Measurements from ENCODE around the gene TTC29. TPM values are rescaled to one million over a fixed set of nuclear protein-coding genes. Genes with fewer than 3 reads are reported as not detected.
A peak's percentile ranks its signal among the peaks of the same experiment; 100 is the strongest.

The TTC29 gene, protein sequence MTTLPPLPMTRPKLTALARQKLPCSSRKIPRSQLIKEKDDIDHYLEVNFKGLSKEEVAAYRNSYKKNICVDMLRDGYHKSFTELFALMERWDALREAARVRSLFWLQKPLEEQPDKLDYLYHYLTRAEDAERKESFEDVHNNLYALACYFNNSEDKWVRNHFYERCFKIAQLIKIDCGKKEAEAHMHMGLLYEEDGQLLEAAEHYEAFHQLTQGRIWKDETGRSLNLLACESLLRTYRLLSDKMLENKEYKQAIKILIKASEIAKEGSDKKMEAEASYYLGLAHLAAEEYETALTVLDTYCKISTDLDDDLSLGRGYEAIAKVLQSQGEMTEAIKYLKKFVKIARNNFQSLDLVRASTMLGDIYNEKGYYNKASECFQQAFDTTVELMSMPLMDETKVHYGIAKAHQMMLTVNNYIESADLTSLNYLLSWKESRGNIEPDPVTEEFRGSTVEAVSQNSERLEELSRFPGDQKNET
- 0.09 TPM for total RNA-seq
- under 1 TPM in 3 of 8 donors, not detected in 5; 0.19 to 0.21 (median 0.19) TPM for polyA plus RNA-seq (ENCODE audit: insufficient read depth in 1 of 8, insufficient read length in 8 of 8, low replicate concordance in 1 of 8)
- long read RNA-seq, donor 1 = 0 reads
- long read RNA-seq, donor 2 = 0 reads
- long read RNA-seq, donor 3 = 0 reads
- long read RNA-seq, donor 4 = 0 reads
- long read RNA-seq, donor 5 = 0 reads
- long read RNA-seq, donor 6 = 0 reads
- long read RNA-seq, donor 7 = 0 reads
- long read RNA-seq, donor 8 = 0 reads
- long read RNA-seq, donor 9 = 0 reads
- long read RNA-seq, donor 10 = 0 reads
- long read RNA-seq, donor 11 = 0 reads

GRCh38 chr4:146945556-146946374, at the start of gene TTC29:
Gene TTC29, minus strand, starts transcription at chr4:146945864. Its CDS starts 5,969 bp downstream, at chr4:146939895.
- Histone ChIP-seq H3K36me3 (ENCODE audit: control insufficient read depth, insufficient read depth, low read length) (no peaks in the 10 kb centered on the region), H3K9me3 (replicated peaks; ENCODE audit: control insufficient read depth, low read depth, low read length) (no peaks in the 10 kb centered on the region), H3K4me3 (ENCODE audit: low read length) (peak within 1 kb of the TSS; percentile 58), H3K27me3 (ENCODE audit: control insufficient read depth, insufficient read depth, low read length) (peaks cover 10% of the 10 kb centered on the region), H3K4me1 (ENCODE audit: control insufficient read depth, insufficient read depth, low read length) (peaks cover 7% of the 10 kb centered on the region), H3K27ac (ENCODE audit: low read length) (no peak within 1 kb of the TSS)
- peak; percentile 95 for DNase-seq
- WGBS (ENCODE audit: insufficient coverage) = under 1% methylated on average over 38 of the region's 39 CpGs

DNA sequence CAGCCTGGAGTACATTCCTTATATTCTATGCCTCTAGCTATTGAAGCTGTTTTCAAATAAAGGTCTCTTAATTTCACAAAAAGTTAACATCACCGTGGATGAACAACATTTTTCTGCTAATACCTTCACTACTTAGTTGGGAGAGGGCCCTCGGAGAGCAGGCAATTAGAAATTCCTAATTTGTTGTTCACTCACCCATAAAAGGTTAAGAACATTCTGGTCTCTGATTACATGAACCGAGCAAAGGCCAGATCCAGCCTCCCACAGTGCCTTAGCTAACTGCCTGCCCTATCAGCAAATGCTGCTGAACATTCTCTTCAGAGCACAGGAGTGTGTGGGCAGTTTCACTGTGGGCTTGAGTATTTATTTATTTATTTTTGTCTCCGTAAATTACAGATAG, 36.0 kb upstream of the TTC29 start:
- no peaks in the 10 kb centered on the region for H3K36me3 ChIP-seq (ENCODE audit: control insufficient read depth, insufficient read depth, low read length)
- DNase-seq = no peak
- no peak overlapping the region for H3K27ac ChIP-seq (ENCODE audit: low read length)
- H3K4me1 ChIP-seq (ENCODE audit: control insufficient read depth, insufficient read depth, low read length) = no peaks in the 10 kb centered on the region
- peaks cover 3% of the 10 kb centered on the region for H3K9me3 ChIP-seq (replicated peaks; ENCODE audit: control insufficient read depth, low read depth, low read length)
- WGBS (ENCODE audit: insufficient coverage) = no CpG with 5 or more reads among the region's 4 CpGs
- H3K27me3 ChIP-seq (ENCODE audit: control insufficient read depth, insufficient read depth, low read length) = no peaks in the 10 kb centered on the region
- no peak overlapping the region for H3K4me3 ChIP-seq (ENCODE audit: low read length)

DNA sequence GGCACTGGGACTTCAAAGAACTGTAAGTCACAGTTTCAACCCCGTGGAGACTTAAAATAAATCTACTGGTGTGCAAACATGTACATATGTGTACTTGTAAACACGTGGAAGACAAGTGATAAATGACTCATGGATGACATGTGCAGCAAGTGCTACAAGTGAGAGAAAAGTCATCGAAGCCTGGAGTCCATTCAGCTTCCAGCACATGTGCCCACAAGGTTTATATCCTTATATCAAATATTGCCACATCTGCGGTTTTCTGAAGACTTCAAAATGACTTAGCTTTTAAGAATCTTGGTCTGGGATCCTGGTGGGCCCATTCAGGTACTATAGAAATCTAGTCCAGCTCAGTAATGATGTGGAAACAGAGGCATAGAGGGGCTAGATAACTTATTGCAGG, 33.0 kb upstream of the TTC29 start:
- no CpG with 5 or more reads among the region's 4 CpGs for WGBS (ENCODE audit: insufficient coverage)

GRCh38 chr4:146976145-146976544, 30.5 kb upstream of the TTC29 start:
- WGBS (ENCODE audit: insufficient coverage) = no CpG with 5 or more reads among the region's 1 CpG
- Histone ChIP-seq H3K27ac (ENCODE audit: low read length) (no peak overlapping the region), H3K27me3 (ENCODE audit: control insufficient read depth, insufficient read depth, low read length) (no peaks in the 10 kb centered on the region), H3K4me1 (ENCODE audit: control insufficient read depth, insufficient read depth, low read length) (no peaks in the 10 kb centered on the region), H3K4me3 (ENCODE audit: low read length) (no peak overlapping the region), H3K9me3 (replicated peaks; ENCODE audit: control insufficient read depth, low read depth, low read length) (no peaks in the 10 kb centered on the region), H3K36me3 (ENCODE audit: control insufficient read depth, insufficient read depth, low read length) (no peaks in the 10 kb centered on the region)
- DNase-seq = no peak

More for the DNA sequence above, 33.0 kb upstream of the TTC29 start:
- Histone ChIP-seq H3K27me3 (ENCODE audit: control insufficient read depth, insufficient read depth, low read length) (no peaks in the 10 kb centered on the region), H3K27ac (ENCODE audit: low read length) (no peak overlapping the region), H3K36me3 (ENCODE audit: control insufficient read depth, insufficient read depth, low read length) (no peaks in the 10 kb centered on the region), H3K4me3 (ENCODE audit: low read length) (no peak overlapping the region), H3K4me1 (ENCODE audit: control insufficient read depth, insufficient read depth, low read length) (no peaks in the 10 kb centered on the region), H3K9me3 (replicated peaks; ENCODE audit: control insufficient read depth, low read depth, low read length) (no peaks in the 10 kb centered on the region)
- DNase-seq = no peak

GRCh38 chr4:146975527-146975926, 29.9 kb upstream of the TTC29 start:
- Histone ChIP-seq H3K27ac (ENCODE audit: low read length) (no peak overlapping the region), H3K4me1 (ENCODE audit: control insufficient read depth, insufficient read depth, low read length) (no peaks in the 10 kb centered on the region), H3K36me3 (ENCODE audit: control insufficient read depth, insufficient read depth, low read length) (no peaks in the 10 kb centered on the region), H3K27me3 (ENCODE audit: control insufficient read depth, insufficient read depth, low read length) (no peaks in the 10 kb centered on the region), H3K9me3 (replicated peaks; ENCODE audit: control insufficient read depth, low read depth, low read length) (no peaks in the 10 kb centered on the region), H3K4me3 (ENCODE audit: low read length) (no peak overlapping the region)
- no peak for DNase-seq
- 50% methylated on average over 1 of the region's 1 CpG for WGBS (ENCODE audit: insufficient coverage)

DNA sequence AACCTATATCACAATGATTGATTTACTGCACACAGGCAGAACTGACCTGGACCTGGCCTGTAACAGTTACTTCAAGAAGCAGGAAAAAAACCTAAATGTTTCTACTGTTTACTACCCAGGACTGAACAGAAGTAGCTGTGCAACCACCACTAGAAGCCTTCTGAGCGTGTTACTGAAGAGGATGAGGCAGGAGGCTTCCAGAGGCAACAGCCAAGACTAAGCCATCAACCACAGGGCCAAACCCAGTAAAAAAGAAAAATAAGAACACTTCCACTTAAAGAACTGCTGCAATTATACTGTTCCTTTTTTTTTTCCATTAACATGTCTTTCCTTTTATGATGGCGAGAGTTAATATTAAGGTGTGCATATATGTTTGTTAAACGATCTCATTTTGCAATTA, 29.4 kb upstream of the TTC29 start:
- H3K9me3 ChIP-seq (replicated peaks; ENCODE audit: control insufficient read depth, low read depth, low read length) = no peaks in the 10 kb centered on the region
- no peaks in the 10 kb centered on the region for H3K36me3 ChIP-seq (ENCODE audit: control insufficient read depth, insufficient read depth, low read length)
- H3K27me3 ChIP-seq (ENCODE audit: control insufficient read depth, insufficient read depth, low read length) = no peaks in the 10 kb centered on the region
- H3K27ac ChIP-seq (ENCODE audit: low read length) = no peak overlapping the region
- DNase-seq = no peak
- no peak overlapping the region for H3K4me3 ChIP-seq (ENCODE audit: low read length)
- no peaks in the 10 kb centered on the region for H3K4me1 ChIP-seq (ENCODE audit: control insufficient read depth, insufficient read depth, low read length)
- WGBS (ENCODE audit: insufficient coverage) = no CpG with 5 or more reads among the region's 3 CpGs

GRCh38 chr4:146972036-146972435, 26.4 kb upstream of the TTC29 start:
- no peak for DNase-seq
- WGBS (ENCODE audit: insufficient coverage) = no CpG with 5 or more reads among the region's 5 CpGs
- Histone ChIP-seq H3K4me1 (ENCODE audit: control insufficient read depth, insufficient read depth, low read length) (no peaks in the 10 kb centered on the region), H3K27ac (ENCODE audit: low read length) (no peak overlapping the region), H3K36me3 (ENCODE audit: control insufficient read depth, insufficient read depth, low read length) (no peaks in the 10 kb centered on the region), H3K9me3 (replicated peaks; ENCODE audit: control insufficient read depth, low read depth, low read length) (no peaks in the 10 kb centered on the region), H3K4me3 (ENCODE audit: low read length) (no peak overlapping the region), H3K27me3 (ENCODE audit: control insufficient read depth, insufficient read depth, low read length) (peaks cover 2% of the 10 kb centered on the region)

- Histone ChIP-seq H3K27me3 (ENCODE audit: control insufficient read depth, insufficient read depth, low read length) (peaks cover 2% of the 10 kb centered on the region), H3K36me3 (ENCODE audit: control insufficient read depth, insufficient read depth, low read length) (no peaks in the 10 kb centered on the region), H3K27ac (ENCODE audit: low read length) (no peak overlapping the region), H3K9me3 (replicated peaks; ENCODE audit: control insufficient read depth, low read depth, low read length) (no peaks in the 10 kb centered on the region), H3K4me3 (ENCODE audit: low read length) (no peak overlapping the region), H3K4me1 (ENCODE audit: control insufficient read depth, insufficient read depth, low read length) (no peaks in the 10 kb centered on the region)
- 100% methylated on average over 1 of the region's 1 CpG for WGBS (ENCODE audit: insufficient coverage)
- DNase-seq = no peak
These were observed 23.5 kb upstream of the TTC29 start for GRCh38 chr4:146969126-146969525.

GRCh38 chr4:146960634-146961033, 15.0 kb upstream of the TTC29 start:
- no CpG with 5 or more reads among the region's 2 CpGs for WGBS (ENCODE audit: insufficient coverage)
- Histone ChIP-seq H3K4me1 (ENCODE audit: control insufficient read depth, insufficient read depth, low read length) (no peaks in the 10 kb centered on the region), H3K4me3 (ENCODE audit: low read length) (no peak overlapping the region)

DNA sequence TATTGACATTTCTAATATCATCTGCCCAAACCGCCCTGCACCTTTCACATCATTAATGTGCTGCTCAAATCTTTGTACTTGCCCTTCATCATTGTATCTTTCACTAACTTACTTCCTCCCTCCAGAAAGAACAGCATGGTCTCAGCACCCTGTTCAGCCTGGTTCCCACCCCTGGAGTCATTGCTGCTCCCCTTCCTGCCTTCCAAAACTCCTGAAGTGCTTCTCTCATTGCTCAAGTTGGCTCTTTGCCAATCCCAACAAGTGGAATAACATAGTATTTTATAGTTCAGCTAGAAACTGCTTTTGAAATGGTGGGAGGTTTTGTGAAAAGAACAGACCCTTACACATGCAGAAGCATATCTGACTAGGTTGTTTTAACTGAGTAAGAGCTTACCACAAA, 14.0 kb upstream of the TTC29 start:
- H3K36me3 ChIP-seq (ENCODE audit: control insufficient read depth, insufficient read depth, low read length) = no peaks in the 10 kb centered on the region
- no peaks in the 10 kb centered on the region for H3K27me3 ChIP-seq (ENCODE audit: control insufficient read depth, insufficient read depth, low read length)
- WGBS (ENCODE audit: insufficient coverage) = 95% methylated on average over 1 of the region's 1 CpG
- H3K27ac ChIP-seq (ENCODE audit: low read length) = no peak overlapping the region
- no peak overlapping the region for H3K4me3 ChIP-seq (ENCODE audit: low read length)
- no peaks in the 10 kb centered on the region for H3K4me1 ChIP-seq (ENCODE audit: control insufficient read depth, insufficient read depth, low read length)
- peak; percentile 7 for DNase-seq
- no peaks in the 10 kb centered on the region for H3K9me3 ChIP-seq (replicated peaks; ENCODE audit: control insufficient read depth, low read depth, low read length)

More at GRCh38 chr4:146960634-146961033, 15.0 kb upstream of the TTC29 start:
- Histone ChIP-seq H3K27me3 (ENCODE audit: control insufficient read depth, insufficient read depth, low read length) (no peaks in the 10 kb centered on the region), H3K36me3 (ENCODE audit: control insufficient read depth, insufficient read depth, low read length) (no peaks in the 10 kb centered on the region), H3K27ac (ENCODE audit: low read length) (no peak overlapping the region), H3K9me3 (replicated peaks; ENCODE audit: control insufficient read depth, low read depth, low read length) (no peaks in the 10 kb centered on the region)
- no peak for DNase-seq

Measured in muscle of leg (tissue), 16 donors.